ENCODE results near the gene USP6NL.

- TF ChIP-seq CTCF (conservative IDR thresholded peaks at IDR 0.05; ENCODE audit: low read depth, low read length) (no peak), EZH2 (IDR thresholded peaks at IDR 0.05; ENCODE audit: borderline replicate concordance, low read depth, low read length, poor library complexity, severe bottlenecking) (no peak)
Measured at GRCh38 chr10:11588873-11589574, 22.4 kb downstream of the USP6NL start.

All from A673 (cell line).